HepG2 (cell line): ENCODE results near the gene UVSSA. TPM values are rescaled to one million over a fixed set of nuclear protein-coding genes. Genes with fewer than 3 reads are reported as not detected.

Source experiments
- ATAC-seq: fragments of 200-7000 bp; cut with Tn5 transposase; 3 replicates; pipeline ENCODE4 v1.9.1; 2020; ENCODE audit warnings: mild to moderate bottlenecking, moderate library complexity
- BruUV-seq: library from RNA; stranded (reverse); fragments of 400-500 nt; replicated peaks from 2 replicates; lab custom pipeline; 2021; lab: Mats Ljungman, UMichigan
- CTCF ChIA-PET: fragments of 300-600 bp; formaldehyde crosslinking; extraction: SDS; loops from one replicate; lab custom pipeline; 2021; ENCODE audit warnings: low total read pairs, inconsistent platforms, low intra/inter-chr PET ratio; lab: Yijun Ruan, JAX
- POLR2A ChIA-PET: fragments of 350-600 bp; sonication (Branson Sonifier 250); formaldehyde crosslinking; loops from one replicate; lab custom pipeline; 2020; ENCODE audit warnings: antibody characterized with exemption, inconsistent platforms; lab: Yijun Ruan, JAX
- DNase-seq: peaks from one replicate; pipeline ENCODE4 v3.0.0-alpha.2; 2015; ENCODE audit warnings: low spot score
- FAIRE-seq: peaks from 3 replicates; lab custom pipeline; 2011; peaks lifted over from hg19 to GRCh38; lab: Jason Lieb, UNC
- H2AFZ ChIP-seq: one replicate; pipeline ENCODE4 v1.6.1; 2011; ENCODE audit warnings: low read length, inconsistent platforms
- H3K27ac ChIP-seq: fragments of 300-600 bp; 3 replicates; pipeline ENCODE4 v1.8.0; 2011; ENCODE audit warnings: mixed run types, mild to moderate bottlenecking, mixed read lengths, low read length, inconsistent platforms; ENCODE audit not compliant: insufficient read depth; ENCODE audit errors: extremely low read length
- H3K27me3 ChIP-seq, 2 experiments: fragments of 200-600 bp in 1 of 2; 2 replicates in 1 of 2; 3 replicates in 1 of 2; pipeline versions ENCODE4 v1.6.0 to v1.8.0; 2011; ENCODE audit warnings: low read length in 2 of 2, mild to moderate bottlenecking in 2 of 2, moderate library complexity in 2 of 2, inconsistent platforms in 1 of 2; ENCODE audit not compliant: insufficient read depth in 2 of 2, control insufficient read depth in 1 of 2
- H3K36me3 ChIP-seq, 2 experiments: fragments of 200-600 bp in 1 of 2; replicated peaks in 1 of 2; 2 replicates in 1 of 2; 3 replicates in 1 of 2; pipeline versions ENCODE4 v1.5.1 to v1.8.0; 2011; ENCODE audit warnings: low read length in 2 of 2, inconsistent platforms in 1 of 2; ENCODE audit not compliant: insufficient read depth in 2 of 2, control insufficient read depth in 1 of 2
- H3K4me1 ChIP-seq: 2 replicates; pipeline ENCODE4 v1.5.1; 2012; ENCODE audit warnings: low read length, inconsistent platforms; ENCODE audit not compliant: insufficient read depth
- H3K4me2 ChIP-seq: 2 replicates; pipeline ENCODE4 v1.6.0; 2011; ENCODE audit warnings: low read depth, low read length, inconsistent platforms
- H3K4me3 ChIP-seq, 3 experiments: fragments of 200-600 bp in 1 of 3; sonication (generic), shearing (Covaris generic) in 1 of 3; replicated peaks in 1 of 3; 2 replicates each; pipeline ENCODE4 v1.5.1; 2011 to 2016; ENCODE audit warnings: low read length in 3 of 3, inconsistent platforms in 2 of 3, low read depth in 2 of 3, mild to moderate bottlenecking in 2 of 3, control low read depth in 1 of 3, mixed read lengths in 1 of 3; ENCODE audit not compliant: insufficient read depth in 1 of 3
- H3K79me2 ChIP-seq: one replicate; pipeline ENCODE4 v1.6.1; 2011; ENCODE audit warnings: low read length, inconsistent platforms; ENCODE audit not compliant: insufficient read depth
- H3K9ac ChIP-seq: 2 replicates; pipeline ENCODE4 v1.6.0; 2011; ENCODE audit warnings: mild to moderate bottlenecking, low read depth, low read length, inconsistent platforms; ENCODE audit not compliant: insufficient read depth
- H3K9me3 ChIP-seq: 2 replicates; pipeline ENCODE4 v1.5.1; 2012; ENCODE audit warnings: mild to moderate bottlenecking, low read length
- H4K20me1 ChIP-seq: 2 replicates; pipeline ENCODE4 v1.6.0; 2011; ENCODE audit warnings: inconsistent platforms, mild to moderate bottlenecking, low read length, moderate library complexity; ENCODE audit not compliant: insufficient read depth
- ARID3A ChIP-seq: IDR thresholded peaks from 2 replicates; pipeline ENCODE4 v1.6.1; 2012; ENCODE audit warnings: low read depth, low read length, improper control_type of control experiment
- ARNTL ChIP-seq: sonication (generic); formaldehyde crosslinking; IDR thresholded peaks from 2 replicates; pipeline ENCODE4 v1.4.0; 2020; ENCODE audit warnings: mild to moderate bottlenecking, missing genetic modification reagents
- CREM ChIP-seq, 2 experiments: sonication (generic) in 1 of 2; formaldehyde crosslinking in 1 of 2; IDR thresholded peaks; 2 replicates each; pipeline versions ENCODE4 v1.4.0 to v1.6.1; 2016 to 2020; ENCODE audit warnings: antibody characterized with exemption in 1 of 2, mild to moderate bottlenecking in 1 of 2, missing genetic modification reagents in 1 of 2
- HMG20A ChIP-seq: IDR thresholded peaks from 2 replicates; pipeline ENCODE4 v1.6.1; 2016; ENCODE audit warnings: borderline replicate concordance
- HOXA9 ChIP-seq: sonication (generic); formaldehyde crosslinking; IDR thresholded peaks from 2 replicates; pipeline ENCODE4 v1.8.1; 2022; ENCODE audit warnings: missing genetic modification reagents, mild to moderate bottlenecking, moderate library complexity, borderline replicate concordance
- RFXANK ChIP-seq: IDR thresholded peaks from 2 replicates; pipeline ENCODE4 v1.6.1; 2016
- ZFP1 ChIP-seq: IDR thresholded peaks from 2 replicates; pipeline ENCODE4 v1.6.1; 2016
- ZMYM2 ChIP-seq: sonication (generic); formaldehyde crosslinking; IDR thresholded peaks from 2 replicates; pipeline ENCODE4 v1.8.0; 2022; ENCODE audit warnings: mild to moderate bottlenecking, missing genetic modification reagents
- ZNF569 ChIP-seq: sonication (generic); formaldehyde crosslinking; IDR thresholded peaks from 2 replicates; pipeline ENCODE4 v1.5.0; 2020; ENCODE audit warnings: mild to moderate bottlenecking, missing genetic modification reagents, moderate library complexity, borderline replicate concordance
- ZNF598 ChIP-seq: sonication (generic); formaldehyde crosslinking; IDR thresholded peaks from 2 replicates; pipeline ENCODE4 v1.5.1; 2020; ENCODE audit warnings: mild to moderate bottlenecking, missing genetic modification reagents, borderline replicate concordance
- ZNF747 ChIP-seq: sonication (generic); formaldehyde crosslinking; IDR thresholded peaks from 2 replicates; pipeline ENCODE4 v1.8.1; 2023; ENCODE audit warnings: missing genetic modification reagents, mild to moderate bottlenecking, borderline replicate concordance
- ZNF75D ChIP-seq: sonication (generic); formaldehyde crosslinking; IDR thresholded peaks from 2 replicates; pipeline ENCODE4 v1.8.1; 2023; ENCODE audit warnings: missing genetic modification reagents, mild to moderate bottlenecking, borderline replicate concordance
- WGBS: methylation state at CpG from one replicate; pipeline ENCODE4 v1.1.6; 2017; ENCODE audit warnings: low lambda C conversion rate; 5-methylcytosine and 5-hydroxymethylcytosine counted together
- in situ Hi-C: cut with HindIII; loops from 2 replicates; pipeline ENCODE4 v1.10.0; 2017; ENCODE audit warnings: low pct_unique_long_range_greater_than_20kb; ENCODE audit not compliant: extremely low pct_ligation_motif_present
- intact Hi-C: fragments of 100-400 bp; cut with micrococcal nuclease; formaldehyde crosslinking; loops from one replicate; pipeline ENCODE4 v1.10.0; 2022; ENCODE audit not compliant: unreplicated experiment
- polyA plus RNA-seq, 8 experiments: library from polyadenylated mRNA; depleted of rRNA in 3 of 8; stranded (reverse) in 7 of 8; unstranded in 1 of 8; fragments of >200 nt; fragmentation: Illumina TruSeq in 4 of 8; extraction: Trizol in 4 of 8; gene quantifications; 2 replicates each; pipeline versions ENCODE4 v1.2.1 to v1.2.3, GENCODE V29; 2011 to 2016; ENCODE audit warnings: low read depth in 4 of 8, missing spikeins in 1 of 8, mixed read lengths in 1 of 8; ENCODE audit not compliant: insufficient read depth in 1 of 8
- total RNA-seq, 5 experiments: library from RNA; depleted of rRNA; stranded (reverse); fragments of >200 nt; fragmentation: Illumina TruSeq; extraction: Trizol; gene quantifications; 2 replicates each; pipeline ENCODE4 v1.2.3, GENCODE V29; 2016; ENCODE audit warnings: low read depth in 1 of 5

UVSSA gene
- total and polyA plus RNA-seq, 2 of the 13 experiments (the other 11 are each of a cell fraction or from before 2014, with no cell fraction given) = 4.6 to 8.4 TPM

GRCh38 chr4:1416051-1416947 lies 69.3 kb downstream of the UVSSA start (continued):
- TF ChIP-seq ARID3A (no peak), ARNTL (CRISPR knock-in tag) (no peak), ZNF75D (CRISPR knock-in tag) (no peak)

GRCh38 chr4:1416948-1417260 lies 69.9 kb downstream of the UVSSA start:
- 20% methylated on average over 5 of the region's 7 CpGs for WGBS
- no peaks in the 10 kb centered on the region for H3K4me1 ChIP-seq
- H3K27me3 ChIP-seq = peaks cover 0 to 33% of the 10 kb centered on the region in 2 experiments; a peak in 4 of 5 replicates
- BruUV-seq = no TSS peak
- no peak overlapping the region for H3K4me3 ChIP-seq
- no peaks in the 10 kb centered on the region for H3K9me3 ChIP-seq
- intact Hi-C loops = no loop called here
- no peak for TF ChIP-seq ZNF598
- TF ChIP-seq ZNF569 (CRISPR knock-in tag) = no peak
- no peak for TF ChIP-seq CREM (IDR thresholded peaks at IDR 0.05)
- no peak for TF ChIP-seq CREM (CRISPR knock-in tag; IDR thresholded peaks at IDR 0.05)
- TF ChIP-seq ZMYM2 (CRISPR knock-in tag) = no peak
- TF ChIP-seq ZNF747 (CRISPR knock-in tag) = no peak
- no peak for TF ChIP-seq HMG20A
- no peak for TF ChIP-seq RFXANK (CRISPR knock-in tag)
- no peak for TF ChIP-seq HOXA9 (CRISPR knock-in tag)
- no peak for TF ChIP-seq ZFP1 (CRISPR knock-in tag)
- TF ChIP-seq, all 625 proteins: peak for 0
- FAIRE-seq = no peak
- CTCF ChIA-PET = no interaction called here
- POLR2A ChIA-PET = no interaction called here
- H3K4me2 ChIP-seq = no peak overlapping the region
- no peaks in the 10 kb centered on the region for H4K20me1 ChIP-seq
- in situ Hi-C loops = no loop called here
- no peaks in the 10 kb centered on the region for H3K79me2 ChIP-seq
- no peak overlapping the region for H2AFZ ChIP-seq
- no peak overlapping the region for H3K27ac ChIP-seq
- no peak overlapping the region for H3K9ac ChIP-seq
- no peak for DNase-seq
- H3K36me3 ChIP-seq = no peaks in the 10 kb centered on the region
- ATAC-seq = no peak
